HG03039 (cell line): Measurements from ENCODE around the gene TAC1.
"Not testable (repeated sequence)": the region's sequence is repeated elsewhere in the genome, so short reads cannot be mapped to it uniquely, and the experiment has no call there.

Experiments
- ATAC-seq: cut with Tn5 transposase; IDR thresholded peaks from one replicate; pipeline ENCODE4 v1.9.1; 2021; ENCODE audit warnings: mild to moderate bottlenecking, moderate library complexity; ENCODE audit not compliant: unreplicated experiment

The TAC1 gene

GRCh38 chr7:97731736-97732564 lies at the start of gene TAC1:
TAC1 (plus strand) TSS chr7:97732086; CDS start chr7:97732613, 527 bp downstream.
- ATAC-seq = no peak

- no peak for ATAC-seq
These were observed 45.9 kb upstream of the TAC1 start for GRCh38 chr7:97685952-97686351.

- ATAC-seq = no peak
These were observed 38.3 kb upstream of the TAC1 start for GRCh38 chr7:97693586-97693985.

GRCh38 chr7:97694355-97694754 lies 37.5 kb upstream of the TAC1 start:
- no peak for ATAC-seq

GRCh38 chr7:97697396-97697795 lies 34.5 kb upstream of the TAC1 start:
- ATAC-seq = no peak

- ATAC-seq = no peak
These were observed 9.5 kb upstream of the TAC1 start for GRCh38 chr7:97722386-97722785.

- ATAC-seq = no peak
These were observed 834 bp downstream of the TAC1 start for GRCh38 chr7:97732565-97733275.

GRCh38 chr7:97733276-97734161 lies 1.6 kb downstream of the TAC1 start:
- ATAC-seq = no peak

GRCh38 chr7:97734255-97734654 lies 2.4 kb downstream of the TAC1 start:
- no peak for ATAC-seq

- ATAC-seq = no peak
These were observed 3.2 kb downstream of the TAC1 start for GRCh38 chr7:97735075-97735474.

- ATAC-seq = no peak
These were observed 16.6 kb downstream of the TAC1 start for GRCh38 chr7:97748482-97748881.

GRCh38 chr7:97751566-97751965 lies 19.7 kb downstream of the TAC1 start:
- ATAC-seq = no peak

GRCh38 chr7:97752215-97752614 lies 20.3 kb downstream of the TAC1 start:
- no peak for ATAC-seq

- no peak for ATAC-seq
These were observed 25.9 kb downstream of the TAC1 start for GRCh38 chr7:97757824-97758223.

GRCh38 chr7:97770850-97771249 lies 39.0 kb downstream of the TAC1 start:
- no peak for ATAC-seq

- ATAC-seq = no peak
These were observed 39.7 kb downstream of the TAC1 start for GRCh38 chr7:97771576-97771975.

- ATAC-seq = no peak
These were observed 40.4 kb downstream of the TAC1 start for GRCh38 chr7:97772045-97772901.

- ATAC-seq = not testable (repeated sequence)
These were observed 54.5 kb downstream of the TAC1 start for GRCh38 chr7:97786398-97786797.
